Measurements from ENCODE around the gene WASF2.

DNA sequence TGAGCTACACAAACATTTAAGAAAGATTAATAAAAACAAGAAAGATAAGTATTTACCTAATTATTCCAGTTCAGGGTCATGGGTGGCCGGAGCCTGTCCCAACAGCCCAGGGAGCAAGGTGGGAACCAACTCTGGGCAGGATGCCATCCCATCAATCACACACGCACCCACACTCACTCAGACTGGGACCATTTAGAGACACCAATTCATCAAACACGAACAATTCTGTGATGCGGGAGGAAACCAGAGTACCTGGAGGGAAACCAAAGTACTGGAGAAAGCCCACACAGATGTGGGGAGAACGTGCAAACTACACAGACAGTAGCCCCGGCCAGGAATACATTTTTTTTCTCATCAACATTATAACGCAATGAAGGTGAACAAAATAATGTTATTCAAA, 16.2 kb downstream of the WASF2 start:
- TF ChIP-seq, protein P1, sequence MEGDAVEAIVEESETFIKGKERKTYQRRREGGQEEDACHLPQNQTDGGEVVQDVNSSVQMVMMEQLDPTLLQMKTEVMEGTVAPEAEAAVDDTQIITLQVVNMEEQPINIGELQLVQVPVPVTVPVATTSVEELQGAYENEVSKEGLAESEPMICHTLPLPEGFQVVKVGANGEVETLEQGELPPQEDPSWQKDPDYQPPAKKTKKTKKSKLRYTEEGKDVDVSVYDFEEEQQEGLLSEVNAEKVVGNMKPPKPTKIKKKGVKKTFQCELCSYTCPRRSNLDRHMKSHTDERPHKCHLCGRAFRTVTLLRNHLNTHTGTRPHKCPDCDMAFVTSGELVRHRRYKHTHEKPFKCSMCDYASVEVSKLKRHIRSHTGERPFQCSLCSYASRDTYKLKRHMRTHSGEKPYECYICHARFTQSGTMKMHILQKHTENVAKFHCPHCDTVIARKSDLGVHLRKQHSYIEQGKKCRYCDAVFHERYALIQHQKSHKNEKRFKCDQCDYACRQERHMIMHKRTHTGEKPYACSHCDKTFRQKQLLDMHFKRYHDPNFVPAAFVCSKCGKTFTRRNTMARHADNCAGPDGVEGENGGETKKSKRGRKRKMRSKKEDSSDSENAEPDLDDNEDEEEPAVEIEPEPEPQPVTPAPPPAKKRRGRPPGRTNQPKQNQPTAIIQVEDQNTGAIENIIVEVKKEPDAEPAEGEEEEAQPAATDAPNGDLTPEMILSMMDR (conservative IDR thresholded peaks at IDR 0.05 in 1 of 2, IDR thresholded peaks at IDR 0.05 in 1 of 2; ENCODE audit: low read depth in 1 of 2, low read length in 2 of 2) = no peak
- TF ChIP-seq EZH2 (IDR thresholded peaks at IDR 0.05; ENCODE audit: low read length, missing control alignments) = no peak
